ENCODE data around the gene CLEC20A.

Gene CLEC20A

GRCh38 chr1:178496410-178497135 is at the start of gene CLEC20A:
Gene CLEC20A, minus strand, starts transcription at chr1:178496964. Its CDS starts 25 bp downstream, at chr1:178496939.
- no peak for DNase-seq (ENCODE audit: low spot score)

- DNase-seq (ENCODE audit: low spot score), result no peak
Measured at GRCh38 chr1:178544531-178544930, 47.8 kb upstream of the CLEC20A start.

GRCh38 chr1:178543290-178543607 is 46.5 kb upstream of the CLEC20A start:
- no peak for DNase-seq (ENCODE audit: low spot score)

GRCh38 chr1:178542554-178543289 is 46.0 kb upstream of the CLEC20A start:
- DNase-seq (ENCODE audit: low spot score), result peak; percentile 77

GRCh38 chr1:178541829-178542553 is 45.2 kb upstream of the CLEC20A start:
- DNase-seq (ENCODE audit: low spot score), result no peak

- no peak for DNase-seq (ENCODE audit: low spot score)
Measured at GRCh38 chr1:178541379-178541778, 44.6 kb upstream of the CLEC20A start.

GRCh38 chr1:178540646-178541045 is 43.9 kb upstream of the CLEC20A start:
- DNase-seq (ENCODE audit: low spot score), result peak; percentile 35

GRCh38 chr1:178540204-178540603 is 43.4 kb upstream of the CLEC20A start:
- DNase-seq (ENCODE audit: low spot score), result no peak

GRCh38 chr1:178539291-178539690 is 42.5 kb upstream of the CLEC20A start:
- peak; percentile 94 for DNase-seq (ENCODE audit: low spot score)

- DNase-seq (ENCODE audit: low spot score), result no peak
Measured at GRCh38 chr1:178538192-178538916, 41.6 kb upstream of the CLEC20A start.

GRCh38 chr1:178537382-178538090 is 40.8 kb upstream of the CLEC20A start:
- no peak for DNase-seq (ENCODE audit: low spot score)

GRCh38 chr1:178536844-178537371 is 40.1 kb upstream of the CLEC20A start:
- DNase-seq (ENCODE audit: low spot score), result no peak

- peak; percentile 34 for DNase-seq (ENCODE audit: low spot score)
Measured at GRCh38 chr1:178536329-178536728, 39.6 kb upstream of the CLEC20A start.

- no peak for DNase-seq (ENCODE audit: low spot score)
Measured at GRCh38 chr1:178534137-178534868, 37.5 kb upstream of the CLEC20A start.

- no peak for DNase-seq (ENCODE audit: low spot score)
Measured at GRCh38 chr1:178533121-178533946, 36.6 kb upstream of the CLEC20A start.

GRCh38 chr1:178532392-178532791 is 35.6 kb upstream of the CLEC20A start:
- peak; percentile 85 for DNase-seq (ENCODE audit: low spot score)

GRCh38 chr1:178531887-178532286 is 35.1 kb upstream of the CLEC20A start:
- no peak for DNase-seq (ENCODE audit: low spot score)

GRCh38 chr1:178530502-178530901 is 33.7 kb upstream of the CLEC20A start:
- DNase-seq (ENCODE audit: low spot score), result no peak

- DNase-seq (ENCODE audit: low spot score), result no peak
Measured at GRCh38 chr1:178530037-178530402, 33.3 kb upstream of the CLEC20A start.

Measured in cerebellar cortex (tissue), 1 donor.